GM23248 (cell line): Measurements from ENCODE around the gene NOCT. TPM values are rescaled to one million over a fixed set of nuclear protein-coding genes. Genes with fewer than 3 reads are reported as not detected.
"Not testable (repeated sequence)": the region's sequence is repeated elsewhere in the genome, so short reads cannot be mapped to it uniquely, and the experiment has no call there.

Experiments used
- DNase-seq: peaks from one replicate; pipeline ENCODE4 v3.0.0-alpha.2; 2015
- H2AFZ ChIP-seq: fragments of 200-600 bp; sonication (generic); 2 replicates; pipeline ENCODE4 v1.6.1; 2016; ENCODE audit warnings: antibody characterized with exemption
- H3F3A ChIP-seq: fragments of 200-600 bp; sonication (generic); 2 replicates; pipeline ENCODE4 v1.6.1; 2016; ENCODE audit warnings: mild to moderate bottlenecking, antibody characterized with exemption, mixed run types; ENCODE audit not compliant: insufficient read depth
- H3K27ac ChIP-seq: fragments of 200-600 bp; sonication (generic); 2 replicates; pipeline ENCODE4 v1.5.1; 2016; ENCODE audit warnings: mild to moderate bottlenecking
- H3K27me3 ChIP-seq: fragments of 200-600 bp; sonication (generic); replicated peaks from 2 replicates; pipeline ENCODE4 v1.6.1; 2016; ENCODE audit warnings: mild to moderate bottlenecking; ENCODE audit not compliant: insufficient read depth
- H3K36me3 ChIP-seq: fragments of 200-600 bp; sonication (generic); 2 replicates; pipeline ENCODE4 v1.6.1; 2016; ENCODE audit warnings: low read depth, mild to moderate bottlenecking
- H3K4me1 ChIP-seq: fragments of 200-600 bp; sonication (generic); 2 replicates; pipeline ENCODE4 v1.6.1; 2016; ENCODE audit warnings: mild to moderate bottlenecking; ENCODE audit not compliant: insufficient read depth
- H3K4me2 ChIP-seq: fragments of 200-600 bp; sonication (generic); one replicate; pipeline ENCODE4 v1.6.1; 2016; ENCODE audit warnings: mild to moderate bottlenecking; ENCODE audit not compliant: unreplicated experiment
- H3K4me3 ChIP-seq: fragments of 200-600 bp; sonication (generic); 2 replicates; pipeline ENCODE4 v1.5.1; 2016; ENCODE audit warnings: mild to moderate bottlenecking
- H3K79me2 ChIP-seq: fragments of 200-600 bp; sonication (generic); 2 replicates; pipeline ENCODE4 v1.6.1; 2016; ENCODE audit warnings: mild to moderate bottlenecking; ENCODE audit not compliant: insufficient read depth
- H3K9ac ChIP-seq: fragments of 200-600 bp; sonication (generic); 2 replicates; pipeline ENCODE4 v1.6.1; 2016; ENCODE audit warnings: mild to moderate bottlenecking
- H3K9me2 ChIP-seq: fragments of 200-600 bp; sonication (generic); 2 replicates; pipeline ENCODE4 v1.6.1; 2016; ENCODE audit warnings: mixed run types, mild to moderate bottlenecking, moderate library complexity; ENCODE audit not compliant: insufficient read depth
- H3K9me3 ChIP-seq: fragments of 200-600 bp; sonication (generic); one replicate; pipeline ENCODE4 v1.6.1; 2017; ENCODE audit warnings: low read depth
- H4K20me1 ChIP-seq: fragments of 200-600 bp; sonication (generic); 2 replicates; pipeline ENCODE4 v1.6.0; 2016; ENCODE audit not compliant: insufficient read depth
- EZH2 ChIP-seq: fragments of 200-600 bp; sonication (generic); IDR thresholded peaks from 2 replicates; pipeline ENCODE4 v1.6.1; 2018; ENCODE audit warnings: antibody characterized with exemption, mild to moderate bottlenecking; ENCODE audit not compliant: insufficient read depth, poor library complexity, severe bottlenecking
- EZH2phosphoT487 ChIP-seq: fragments of 200-600 bp; sonication (generic); IDR thresholded peaks from 2 replicates; pipeline ENCODE4 v1.6.1; 2018; ENCODE audit warnings: antibody characterized with exemption, moderate library complexity, mild to moderate bottlenecking, low read depth; ENCODE audit not compliant: insufficient read depth
- WGBS, 2 experiments: methylation state at CpG; one replicate each; pipeline ENCODE4 v1.1.6; 2015 to 2017; ENCODE audit warnings: low lambda C conversion rate in 2 of 2, low coverage in 1 of 2; ENCODE audit errors: missing lambda C conversion rate in 2 of 2; 5-methylcytosine and 5-hydroxymethylcytosine counted together
- in situ Hi-C: fragments of 300-500 bp; cut with MboI; formaldehyde crosslinking; loops from 2 replicates; pipeline ENCODE4 v1.15.0; 2020
- polyA plus RNA-seq: library from polyadenylated mRNA; unstranded; fragments of >200 nt; fragmentation: Nextera tagmentation; extraction: Ambion mirVana; gene quantifications from 2 replicates; pipeline ENCODE4 v1.2.1, GENCODE V29; 2016
- total RNA-seq: library from RNA; depleted of rRNA; stranded (reverse); fragments of >200 nt; shearing (Covaris generic); gene quantifications from 2 replicates; pipeline ENCODE4 v1.2.3, GENCODE V29; 2014

The NOCT gene
- total and polyA plus RNA-seq, 2 experiments from 2014 or later: 5.1 to 12.6 TPM

GRCh38 chr4:139018971-139019758 is 3.6 kb downstream of the NOCT start:
- no peak for TF ChIP-seq EZH2
- TF ChIP-seq EZH2phosphoT487: no peak
- Histone ChIP-seq H3F3A (peaks cover 34% of the 10 kb centered on the region), H2AFZ (no peak overlapping the region), H3K9ac (no peak overlapping the region), H3K79me2 (peaks cover 80% of the 10 kb centered on the region), H3K4me3 (no peak overlapping the region), H3K9me3 (no peaks in the 10 kb centered on the region), H3K27ac (peak overlapping the region; percentile 30), H4K20me1 (peaks cover 7% of the 10 kb centered on the region; the same call in 1 of the 2 replicates), H3K9me2 (no peaks in the 10 kb centered on the region), H3K36me3 (no peaks in the 10 kb centered on the region), H3K4me1 (peaks cover 40% of the 10 kb centered on the region), H3K4me2 (peak overlapping the region; percentile 47), H3K27me3 (no peaks in the 10 kb centered on the region)
- in situ Hi-C loops: no loop called here
- WGBS, 2 experiments: 26 to 31% methylated on average over 10 of the region's 10 CpGs
- peak; percentile 66 for DNase-seq

GRCh38 chr4:139020384-139020783 is 4.8 kb downstream of the NOCT start:
- 76 to 92% methylated on average over 3 to 4 of the region's 4 CpGs for WGBS, 2 experiments
- in situ Hi-C loops: no loop called here
- peaks cover 25% of the 10 kb centered on the region for H3F3A ChIP-seq

GRCh38 chr4:139021071-139021470 is 5.5 kb downstream of the NOCT start:
- H3K4me3 ChIP-seq, DNase-seq, H3K27ac ChIP-seq, H3K9ac ChIP-seq, H4K20me1 ChIP-seq, H3K27me3 ChIP-seq, H2AFZ ChIP-seq, H3K9me3 ChIP-seq, H3K36me3 ChIP-seq, H3K4me2 ChIP-seq, in situ Hi-C loops, H3K9me2 ChIP-seq: not testable (repeated sequence)
- 88 to 93% methylated on average over 12 of the region's 12 CpGs for WGBS, 2 experiments
- peaks cover 25% of the 10 kb centered on the region for H3F3A ChIP-seq
- peaks cover 99% of the 10 kb centered on the region for H3K79me2 ChIP-seq
- H3K4me1 ChIP-seq: peaks cover 30% of the 10 kb centered on the region

More at GRCh38 chr4:139020384-139020783, 4.8 kb downstream of the NOCT start:
- H3K79me2 ChIP-seq: peaks cover 93% of the 10 kb centered on the region
- no peak overlapping the region for H3K9ac ChIP-seq
- H3K4me2 ChIP-seq: no peak overlapping the region
- no peak overlapping the region for H3K4me3 ChIP-seq
- H3K36me3 ChIP-seq: no peaks in the 10 kb centered on the region
- DNase-seq: no peak
- H4K20me1 ChIP-seq: peaks cover 7% of the 10 kb centered on the region; the same call in 1 of the 2 replicates
- H3K4me1 ChIP-seq: peaks cover 30% of the 10 kb centered on the region
- no peaks in the 10 kb centered on the region for H3K27me3 ChIP-seq
- no peaks in the 10 kb centered on the region for H3K9me3 ChIP-seq
- no peaks in the 10 kb centered on the region for H3K9me2 ChIP-seq
- no peak overlapping the region for H2AFZ ChIP-seq
- TF ChIP-seq EZH2: no peak
- TF ChIP-seq EZH2phosphoT487: no peak
- no peak overlapping the region for H3K27ac ChIP-seq

GRCh38 chr4:139022835-139023234 is 7.3 kb downstream of the NOCT start:
- Histone ChIP-seq H3K4me2 (no peak overlapping the region), H3K4me3 (no peak overlapping the region), H2AFZ (no peak overlapping the region), H3K4me1 (peaks cover 25% of the 10 kb centered on the region), H3K9me2 (no peaks in the 10 kb centered on the region), H3K9ac (no peak overlapping the region), H3K36me3 (no peaks in the 10 kb centered on the region), H3F3A (peaks cover 18% of the 10 kb centered on the region), H3K79me2 (peaks cover 98% of the 10 kb centered on the region), H3K9me3 (no peaks in the 10 kb centered on the region), H4K20me1 (peaks cover 7% of the 10 kb centered on the region; the same call in 1 of the 2 replicates), H3K27me3 (no peaks in the 10 kb centered on the region), H3K27ac (no peak overlapping the region)
- WGBS, 2 experiments: 97 to 98% methylated on average over 5 of the region's 5 CpGs
- TF ChIP-seq EZH2phosphoT487 (no peak), EZH2 (no peak)
- DNase-seq: no peak
- in situ Hi-C loops: no loop called here
